Keratinocyte (primary cell): ENCODE measurements around the gene ZNF267.

Experiments used
- CTCF ChIP-seq, 3 experiments: IDR thresholded peaks in 1 of 3; conservative IDR thresholded peaks in 1 of 3; optimal IDR thresholded peaks in 1 of 3; 2 replicates in 2 of 3; 3 replicates in 1 of 3; pipeline versions ENCODE3 to v1.5.1; 2011; ENCODE audit warnings: low read length in 3 of 3, mild to moderate bottlenecking in 3 of 3, moderate library complexity in 2 of 3, control low read depth in 1 of 3, inconsistent platforms in 1 of 3; ENCODE audit not compliant: insufficient read depth in 2 of 3; ENCODE audit errors: extremely low read depth in 1 of 3
- EZH2 ChIP-seq: IDR thresholded peaks from one replicate; pipeline ENCODE4 v1.6.1; 2012; ENCODE audit warnings: inconsistent platforms, mild to moderate bottlenecking, low read length, moderate library complexity

GRCh38 chr16:31897283-31897682, 23.7 kb downstream of the ZNF267 start:
- TF ChIP-seq CTCF (optimal IDR thresholded peaks at IDR 0.05 in 1 of 3, IDR thresholded peaks at IDR 0.05 in 1 of 3, conservative IDR thresholded peaks at IDR 0.05 in 1 of 3; ENCODE audit: extremely low read depth in 1 of 3, insufficient read depth in 2 of 3, low read length in 3 of 3) (no peak), EZH2 (no peak)
